Fibroblast of lung (primary cell): ENCODE data around the gene AGA. TPM values are rescaled to one million over a fixed set of nuclear protein-coding genes. Genes with fewer than 3 reads are reported as not detected.

Experiments
- DNase-seq, 2 donors: peaks; one replicate each; pipeline versions ENCODE4 v3.0.0 to v3.0.0-alpha.2; 2010; ENCODE audit warnings: low read depth in 2 of 2
- H2AFZ ChIP-seq: 2 replicates; pipeline ENCODE4 v1.5.1; 2012; ENCODE audit warnings: low read length, control low read depth, inconsistent platforms
- H3K27ac ChIP-seq: 2 replicates; pipeline ENCODE4 v1.5.1; 2011; ENCODE audit warnings: low read length, control low read depth; ENCODE audit not compliant: insufficient read depth
- H3K27me3 ChIP-seq: 2 replicates; pipeline ENCODE4 v1.5.1; 2011; ENCODE audit warnings: mild to moderate bottlenecking, low read length; ENCODE audit not compliant: control insufficient read depth, insufficient read depth
- H3K36me3 ChIP-seq: 2 replicates; pipeline ENCODE4 v1.5.1; 2011; ENCODE audit warnings: low read length; ENCODE audit not compliant: control insufficient read depth, insufficient read depth
- H3K4me1 ChIP-seq: 2 replicates; pipeline ENCODE4 v1.5.1; 2011; ENCODE audit warnings: low read length; ENCODE audit not compliant: control insufficient read depth, insufficient read depth; ENCODE audit errors: extremely low read depth
- H3K4me2 ChIP-seq: 2 replicates; pipeline ENCODE4 v1.5.1; 2011; ENCODE audit warnings: low read length, control low read depth; ENCODE audit not compliant: insufficient read depth; ENCODE audit errors: extremely low read depth
- H3K4me3 ChIP-seq, 4 experiments: fragments of 200-600 bp in 1 of 4; sonication (generic) in 1 of 4; replicated peaks in 1 of 4; 2 replicates each; pipeline ENCODE4 v1.5.1; 2011 to 2016; ENCODE audit warnings: low read length in 4 of 4, low read depth in 3 of 4, mild to moderate bottlenecking in 3 of 4, control low read depth in 2 of 4, inconsistent platforms in 1 of 4, mixed read lengths in 1 of 4; ENCODE audit not compliant: insufficient read depth in 1 of 4; ENCODE audit errors: control extremely low read depth in 1 of 4
- H3K79me2 ChIP-seq: 2 replicates; pipeline ENCODE4 v1.5.1; 2012; ENCODE audit warnings: mild to moderate bottlenecking, low read length, inconsistent platforms; ENCODE audit not compliant: control insufficient read depth, insufficient read depth
- H3K9ac ChIP-seq: 2 replicates; pipeline ENCODE4 v1.5.1; 2011; ENCODE audit warnings: mild to moderate bottlenecking, low read length, control low read depth; ENCODE audit not compliant: insufficient read depth
- H3K9me3 ChIP-seq: 2 replicates; pipeline ENCODE4 v1.5.1; 2012; ENCODE audit warnings: low read depth, low read length; ENCODE audit not compliant: control insufficient read depth, insufficient read depth
- H4K20me1 ChIP-seq: 2 replicates; pipeline ENCODE4 v1.5.1; 2011; ENCODE audit warnings: low read length; ENCODE audit not compliant: control insufficient read depth, insufficient read depth; ENCODE audit errors: extremely low read depth
- CTCF ChIP-seq, 2 donors: IDR thresholded peaks in 1 of 2; conservative IDR thresholded peaks in 1 of 2; 1 replicate in 1 of 2; 2 replicates in 1 of 2; pipeline ENCODE4 v1.5.1; 2011 to 2012; ENCODE audit warnings: low read length in 2 of 2, control low read depth in 1 of 2, inconsistent platforms in 1 of 2, low read depth in 1 of 2, mild to moderate bottlenecking in 1 of 2
- EZH2 ChIP-seq: IDR thresholded peaks from 2 replicates; pipeline ENCODE4 v1.5.1; 2012; ENCODE audit warnings: low read length, control low read depth, mild to moderate bottlenecking; ENCODE audit errors: missing control alignments
- polyA plus RNA-seq, 2 donors: library from polyadenylated mRNA; depleted of rRNA in 1 of 2; stranded (reverse) in 1 of 2; unstranded in 1 of 2; fragments of >200 nt; gene quantifications; 2 replicates each; pipeline ENCODE4 v1.2.1, GENCODE V29; 2011 to 2012; ENCODE audit warnings: missing spikeins in 1 of 2
- total RNA-seq: library from RNA; depleted of rRNA; stranded (reverse); fragments of >200 nt; gene quantifications from 2 replicates; pipeline ENCODE4 v1.2.1, GENCODE V29; 2014

AGA gene
- total and polyA plus RNA-seq, 2 donors (not counting 1 experiment from before 2014, with no cell fraction given), result 39.5 to 61.8 TPM

GRCh38 chr4:177448850-177449249 lies 6.6 kb upstream of the AGA start:
- Histone ChIP-seq H3K27ac (no peak overlapping the region), H3K4me2 (peak overlapping the region; percentile 35)
- TF ChIP-seq EZH2 (no peak), CTCF (conservative IDR thresholded peaks at IDR 0.05 in 1 of 2, IDR thresholded peaks at IDR 0.05 in 1 of 2; ENCODE audit: low read depth in 1 of 2, low read length in 2 of 2) (no peak)

GRCh38 chr4:177447417-177448004 lies 5.3 kb upstream of the AGA start:
- Histone ChIP-seq H3K27me3 (no peaks in the 10 kb centered on the region), H2AFZ (no peak overlapping the region), H3K36me3 (no peaks in the 10 kb centered on the region), H3K9ac (no peak overlapping the region), H3K4me3 (no peak overlapping the region), H3K79me2 (no peaks in the 10 kb centered on the region), H3K4me2 (no peak overlapping the region), H4K20me1 (no peaks in the 10 kb centered on the region), H3K9me3 (no peaks in the 10 kb centered on the region), H3K27ac (no peak overlapping the region), H3K4me1 (no peaks in the 10 kb centered on the region)
- TF ChIP-seq EZH2 (no peak), CTCF (conservative IDR thresholded peaks at IDR 0.05 in 1 of 2, IDR thresholded peaks at IDR 0.05 in 1 of 2; ENCODE audit: low read depth in 1 of 2, low read length in 2 of 2) (no peak)
- DNase-seq, result no peak

More at GRCh38 chr4:177448850-177449249, 6.6 kb upstream of the AGA start:
- peak; percentile 44 to 90 for DNase-seq
- Histone ChIP-seq H3K4me3 (no peak overlapping the region), H3K79me2 (no peaks in the 10 kb centered on the region), H3K9me3 (no peaks in the 10 kb centered on the region), H4K20me1 (no peaks in the 10 kb centered on the region), H3K36me3 (no peaks in the 10 kb centered on the region), H3K4me1 (no peaks in the 10 kb centered on the region), H3K9ac (no peak overlapping the region), H2AFZ (no peak overlapping the region), H3K27me3 (no peaks in the 10 kb centered on the region)

- Histone ChIP-seq H3K9me3 (no peaks in the 10 kb centered on the region), H3K27ac (no peak overlapping the region), H2AFZ (no peak overlapping the region), H3K79me2 (no peaks in the 10 kb centered on the region), H3K4me1 (no peaks in the 10 kb centered on the region), H3K4me3 (peak overlapping the region in 1 of 4 experiments; percentile 12), H3K27me3 (no peaks in the 10 kb centered on the region), H3K9ac (no peak overlapping the region), H4K20me1 (no peaks in the 10 kb centered on the region), H3K36me3 (no peaks in the 10 kb centered on the region), H3K4me2 (no peak overlapping the region)
- TF ChIP-seq EZH2, result no peak
- no peak for TF ChIP-seq CTCF (conservative IDR thresholded peaks at IDR 0.05 in 1 of 2, IDR thresholded peaks at IDR 0.05 in 1 of 2; ENCODE audit: low read depth in 1 of 2, low read length in 2 of 2)
- no peak for DNase-seq
These were observed 4.3 kb upstream of the AGA start for GRCh38 chr4:177446586-177446985.
